GM12873 (cell line): ENCODE results near the gene LMLN.

Experiments used
- CTCF ChIP-seq: IDR thresholded peaks from 2 replicates; pipeline ENCODE4 v1.5.1; 2012; ENCODE audit warnings: low read depth, mild to moderate bottlenecking, moderate library complexity, low read length, control low read depth; ENCODE audit not compliant: insufficient read depth; ENCODE audit errors: missing control alignments

LMLN gene

DNA sequence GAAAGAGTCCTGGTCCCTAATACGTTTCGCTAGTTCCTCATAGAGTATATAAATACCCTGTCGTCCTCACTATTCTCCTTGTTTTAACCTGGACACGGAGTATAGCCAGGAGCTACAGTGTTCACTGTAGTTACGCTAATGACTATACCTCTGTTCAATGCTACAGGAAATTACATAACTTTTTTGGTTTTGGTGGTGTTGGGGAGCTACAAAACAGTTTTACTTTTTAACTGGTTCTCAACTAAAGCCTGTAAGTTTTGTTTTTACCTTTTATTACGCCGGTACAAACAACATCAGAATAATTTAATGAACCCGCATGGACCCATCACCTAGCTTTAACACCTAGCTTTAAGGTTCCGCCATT is 1.5 kb downstream of the LMLN start:
- TF ChIP-seq CTCF: no peak

DNA sequence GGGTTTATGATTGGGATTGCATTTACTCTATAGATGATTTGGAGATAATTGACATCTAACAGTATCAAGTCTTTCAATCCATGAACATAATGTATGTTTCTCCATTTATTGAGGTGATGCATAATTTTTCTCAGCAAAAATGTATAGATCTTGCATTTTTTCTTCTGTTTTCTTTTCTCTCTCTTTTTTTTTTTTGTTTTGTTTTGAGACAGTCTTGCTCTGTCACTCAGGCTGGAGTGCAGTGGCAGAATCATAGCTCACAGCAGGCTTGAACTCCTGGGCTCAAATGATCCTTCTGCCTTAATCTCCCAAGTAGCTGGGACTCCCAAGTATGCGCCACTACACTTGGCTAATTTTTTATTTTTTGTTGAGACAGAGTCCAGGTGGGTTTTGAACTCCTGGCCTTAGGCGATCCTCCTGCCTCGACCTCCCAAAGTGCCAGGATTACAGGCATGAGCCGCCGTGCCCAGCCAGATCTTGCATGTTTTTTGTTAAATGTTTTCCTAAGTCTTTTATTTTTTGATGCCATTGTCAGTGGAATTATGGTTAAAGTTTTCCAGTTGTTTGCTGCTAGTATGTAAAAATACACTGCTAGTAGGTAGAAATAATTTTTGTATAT is 3.1 kb downstream of the LMLN start:
- TF ChIP-seq CTCF: no peak

DNA sequence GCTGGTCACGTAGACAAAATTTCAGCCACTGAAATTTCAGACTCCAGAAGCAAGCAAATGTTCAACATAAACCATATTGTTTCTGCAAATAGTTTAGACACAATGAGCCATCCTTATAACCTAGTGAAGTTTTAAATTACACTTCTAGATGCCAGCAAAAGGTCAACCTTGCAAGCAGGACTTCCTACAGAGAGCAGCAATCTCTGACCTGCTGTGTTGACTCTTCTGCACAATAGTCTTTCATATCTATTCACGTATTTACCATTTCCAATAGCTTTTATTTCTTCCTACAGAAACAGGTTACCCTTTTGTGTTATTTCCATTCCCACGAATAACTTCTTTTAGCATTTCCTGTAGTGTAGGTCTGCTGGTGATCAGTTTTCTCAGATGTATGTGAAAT is 10.6 kb downstream of the LMLN start:
- TF ChIP-seq CTCF: no peak

DNA sequence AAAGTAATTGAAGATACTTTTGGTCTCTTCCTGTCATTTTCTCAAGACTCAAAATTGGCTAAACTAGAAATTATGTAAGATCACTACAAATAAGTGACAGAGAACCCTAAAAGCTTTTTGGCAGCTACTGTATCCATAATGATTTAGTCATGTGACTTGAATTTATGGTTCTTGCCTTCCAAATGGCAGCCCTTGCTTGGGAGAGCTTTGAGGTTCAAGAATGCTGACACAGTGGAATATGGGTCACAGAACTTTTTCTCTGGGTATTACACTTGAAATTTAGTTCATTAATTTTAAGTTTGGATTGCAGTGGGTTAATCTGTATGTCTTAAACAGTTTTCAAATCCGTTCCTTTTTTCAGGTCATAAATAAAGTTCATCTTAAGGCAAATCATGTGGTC is 14.0 kb downstream of the LMLN start:
- no peak for TF ChIP-seq CTCF

GRCh38 chr3:197975311-197975710 is 15.3 kb downstream of the LMLN start:
- TF ChIP-seq CTCF: no peak

GRCh38 chr3:197983076-197983475 is 23.1 kb downstream of the LMLN start:
- TF ChIP-seq CTCF: no peak

GRCh38 chr3:197989651-197990050 is 29.6 kb downstream of the LMLN start:
- TF ChIP-seq CTCF: no peak
